ENCODE measurements around the gene JAGN1.
"Not testable (repeated sequence)": the region's sequence is repeated elsewhere in the genome, so short reads cannot be mapped to it uniquely, and the experiment has no call there.

Gene JAGN1

GRCh38 chr3:9867106-9867505 is 23.3 kb upstream of the JAGN1 start:
- no peak for DNase-seq (ENCODE audit: low spot score)

DNA sequence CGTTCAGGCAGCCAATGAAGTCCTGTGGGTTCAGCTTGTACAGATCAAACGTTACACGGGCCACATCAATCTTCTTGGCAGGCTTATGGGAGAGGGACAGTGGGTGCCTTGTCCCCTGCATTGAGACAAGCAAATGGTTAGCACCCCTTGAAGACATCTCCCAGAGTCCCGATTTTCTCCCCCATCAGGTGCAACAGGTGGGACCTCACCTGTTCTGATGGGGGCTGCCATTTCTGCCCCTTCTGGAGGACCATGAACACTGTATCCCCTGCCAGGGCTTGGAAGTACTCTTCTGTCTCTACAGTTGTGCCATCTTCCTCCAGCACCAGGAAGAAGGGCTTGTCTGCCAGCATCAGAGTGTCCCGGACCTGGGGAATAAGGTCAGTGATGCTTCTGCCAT is 20.5 kb upstream of the JAGN1 start:
- DNase-seq (ENCODE audit: low spot score), result no peak

DNA sequence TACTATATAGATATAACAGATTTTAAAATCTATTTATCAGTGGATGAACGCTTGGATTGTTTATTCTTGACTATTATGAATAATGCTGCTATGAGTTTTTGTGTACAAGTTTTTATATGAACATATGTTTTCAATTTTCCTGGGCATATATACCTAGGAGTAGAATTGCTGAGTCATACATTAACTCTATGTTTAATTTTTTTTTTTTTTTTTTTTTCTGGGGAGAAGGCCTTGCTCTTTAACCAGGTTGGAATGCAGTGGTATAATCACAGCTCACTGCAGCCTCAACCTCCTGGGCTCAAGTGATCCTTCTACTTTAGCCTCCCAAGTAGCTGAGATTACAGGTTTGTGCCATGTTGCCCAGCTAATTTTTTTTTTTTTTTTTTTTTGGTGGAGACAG is 19.4 kb upstream of the JAGN1 start:
- DNase-seq (ENCODE audit: low spot score), result no peak

DNA sequence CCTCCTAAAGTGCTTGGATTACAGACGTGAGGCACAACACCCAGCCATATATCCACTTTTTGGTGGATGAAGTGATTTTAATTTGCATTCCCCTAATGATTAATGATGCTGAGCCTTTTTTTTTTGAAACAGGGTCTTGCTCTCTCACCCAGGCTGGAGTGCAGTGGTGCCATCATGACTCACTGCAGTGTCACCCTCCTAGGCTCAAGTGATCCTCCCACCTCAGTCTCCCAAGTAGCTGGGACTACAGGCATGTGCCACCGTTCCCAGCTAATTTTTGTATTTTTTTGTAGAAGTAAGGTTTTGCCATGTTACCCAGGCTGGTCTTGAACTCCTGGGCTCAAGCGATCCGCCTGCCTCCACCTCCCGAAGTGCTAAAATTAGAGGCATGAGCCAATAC is 18.3 kb upstream of the JAGN1 start:
- not testable (repeated sequence) for DNase-seq (ENCODE audit: low spot score)

- no peak for DNase-seq (ENCODE audit: low spot score)
Measured at GRCh38 chr3:9875448-9875847, 15.0 kb upstream of the JAGN1 start.

- DNase-seq (ENCODE audit: low spot score), result not testable (repeated sequence)
Measured at GRCh38 chr3:9876255-9876654, 14.2 kb upstream of the JAGN1 start.

DNA sequence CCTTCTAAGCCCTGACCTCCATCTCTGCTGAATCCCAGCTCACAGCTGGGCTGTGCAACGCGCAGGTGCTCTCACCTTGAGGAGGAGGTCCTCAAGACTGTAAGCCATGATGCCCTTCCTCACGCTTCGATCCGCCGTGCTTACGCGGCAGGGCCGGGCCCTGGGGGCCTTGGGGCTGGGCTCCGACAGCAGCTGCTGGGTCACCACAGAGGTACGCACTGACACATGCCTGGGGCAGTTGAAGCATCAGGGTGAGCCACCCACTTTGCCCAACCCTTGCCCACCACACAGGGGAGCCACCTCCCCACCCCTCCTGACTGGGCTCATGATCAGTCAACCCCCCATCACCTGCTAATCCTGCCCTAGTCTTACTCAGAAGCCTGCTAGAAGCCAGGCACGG is 13.4 kb upstream of the JAGN1 start:
- no peak for DNase-seq (ENCODE audit: low spot score)

DNA sequence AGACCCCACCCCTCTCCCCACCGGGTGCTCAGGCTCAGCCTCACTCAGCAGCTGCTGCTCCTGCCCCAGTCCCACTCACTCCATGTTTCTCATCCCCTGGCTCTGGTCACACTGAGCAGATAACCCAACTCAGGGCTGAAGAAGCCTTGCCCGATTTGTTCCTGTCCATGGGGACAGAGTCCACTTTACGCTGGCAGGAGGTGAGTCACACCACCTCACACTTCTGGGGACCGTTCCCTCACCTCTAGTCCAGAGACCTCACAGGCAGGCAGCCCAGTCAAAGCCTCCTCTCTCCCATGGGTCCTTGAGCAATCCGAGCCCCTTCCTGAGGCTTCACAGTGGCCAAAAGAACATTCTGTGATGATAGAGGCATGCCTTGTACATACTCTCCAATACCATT is 11.7 kb upstream of the JAGN1 start:
- DNase-seq (ENCODE audit: low spot score), result no peak

- DNase-seq (ENCODE audit: low spot score), result no peak
Measured at GRCh38 chr3:9879830-9880549, 10.4 kb upstream of the JAGN1 start, which contains the start of gene CIDEC. Gene CIDEC, minus strand, starts transcription at chr3:9880253. Its CDS starts 1,767 bp downstream, at chr3:9878486.

DNA sequence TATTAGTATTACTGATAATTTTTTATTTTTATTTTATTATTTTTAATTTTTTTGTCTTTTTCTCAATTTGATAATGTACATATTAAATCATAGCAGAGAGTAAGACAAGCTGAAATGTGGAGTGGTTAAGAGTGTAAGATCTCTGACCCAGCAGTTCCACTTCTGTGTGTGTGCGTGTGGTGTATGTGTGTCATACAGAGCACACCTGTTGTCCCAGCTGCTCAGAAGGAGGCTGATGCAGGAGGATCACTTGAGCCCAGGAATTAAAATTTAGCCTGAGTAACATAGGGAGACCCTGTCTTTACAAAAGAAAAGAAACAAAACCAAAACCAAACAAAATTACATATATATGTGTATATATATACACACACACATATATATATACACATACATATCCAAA is 9.0 kb upstream of the JAGN1 start:
- no peak for DNase-seq (ENCODE audit: low spot score)

- no peak for DNase-seq (ENCODE audit: low spot score)
Measured at GRCh38 chr3:9883706-9884554, 6.5 kb upstream of the JAGN1 start.

DNA sequence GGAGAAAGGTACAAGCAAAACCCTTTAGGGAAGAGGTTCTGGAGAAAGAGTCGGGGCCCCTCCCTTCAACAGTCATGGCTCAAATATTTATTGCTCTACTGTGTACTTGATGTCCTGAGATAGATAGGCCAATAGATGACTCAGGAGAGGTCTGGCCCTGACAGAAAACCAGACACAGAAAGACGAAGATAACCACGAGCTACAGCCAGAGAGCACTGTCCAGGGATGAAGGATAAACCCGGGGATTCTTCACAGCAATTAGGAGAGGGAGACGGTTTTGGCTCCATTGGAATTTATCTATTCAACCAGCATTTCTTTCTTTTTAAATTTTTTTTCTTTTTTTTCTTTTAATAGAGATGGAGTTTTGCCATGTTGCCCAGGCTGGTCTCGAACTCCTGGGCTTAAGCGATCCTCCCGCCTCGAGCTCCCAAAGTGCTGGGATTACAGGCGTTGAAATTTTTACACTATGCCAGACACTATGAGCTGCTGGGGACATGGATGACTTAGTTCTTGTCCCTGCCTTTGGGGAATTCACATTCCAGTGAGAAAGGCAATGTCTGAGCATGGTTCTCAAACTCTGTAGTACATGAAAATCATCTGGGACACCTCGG is 5.8 kb upstream of the JAGN1 start:
- DNase-seq (ENCODE audit: low spot score), result no peak

DNA sequence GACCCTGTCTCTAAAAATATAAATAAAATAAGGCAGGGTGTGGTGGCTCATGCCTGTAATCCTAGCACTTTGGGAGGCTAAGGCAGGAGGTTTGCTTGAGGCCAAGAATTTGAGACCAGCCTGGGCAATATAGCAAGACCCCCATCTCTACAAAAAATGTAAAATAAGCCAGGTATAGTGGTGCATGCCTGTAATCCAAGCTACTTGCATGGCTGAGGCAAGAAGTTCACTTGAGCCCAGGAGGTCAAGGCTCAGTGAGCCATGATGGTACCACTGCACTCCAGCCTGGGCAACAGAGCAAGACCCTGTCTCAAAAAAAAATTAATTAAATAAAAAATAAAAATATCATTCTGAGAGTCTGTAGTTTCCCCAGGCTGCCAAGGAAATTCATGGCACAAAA is 4.1 kb upstream of the JAGN1 start:
- no peak for DNase-seq (ENCODE audit: low spot score)

- DNase-seq (ENCODE audit: low spot score), result no peak
Measured at GRCh38 chr3:9887480-9887879, 2.9 kb upstream of the JAGN1 start.

- DNase-seq (ENCODE audit: low spot score), result no peak
Measured at GRCh38 chr3:9888540-9888939, 1.9 kb upstream of the JAGN1 start.

DNA sequence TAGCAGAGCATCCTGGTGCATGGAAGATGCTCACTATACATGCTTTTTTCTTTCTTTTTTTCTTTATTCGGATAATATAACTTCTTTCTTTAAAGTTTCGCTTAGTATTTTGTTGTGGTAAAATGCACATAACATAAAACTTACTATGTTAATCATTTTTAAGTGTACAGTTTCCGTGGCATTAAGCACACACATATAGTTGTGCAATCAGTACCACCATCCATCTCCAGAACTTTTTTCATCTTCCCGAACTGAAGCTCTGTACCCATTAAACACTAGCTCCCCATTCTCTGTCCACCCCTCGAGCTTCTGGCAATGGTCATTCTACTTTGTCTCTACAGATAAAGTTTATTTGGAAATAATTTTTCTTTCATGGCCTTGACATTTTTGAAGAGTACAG is 1.0 kb upstream of the JAGN1 start:
- no peak for DNase-seq (ENCODE audit: low spot score)

GRCh38 chr3:9891072-9891622 is 737 bp downstream of the JAGN1 start:
- no peak for DNase-seq (ENCODE audit: low spot score)

- DNase-seq (ENCODE audit: low spot score), result no peak
Measured at GRCh38 chr3:9893739-9894138, 3.3 kb downstream of the JAGN1 start.

DNA sequence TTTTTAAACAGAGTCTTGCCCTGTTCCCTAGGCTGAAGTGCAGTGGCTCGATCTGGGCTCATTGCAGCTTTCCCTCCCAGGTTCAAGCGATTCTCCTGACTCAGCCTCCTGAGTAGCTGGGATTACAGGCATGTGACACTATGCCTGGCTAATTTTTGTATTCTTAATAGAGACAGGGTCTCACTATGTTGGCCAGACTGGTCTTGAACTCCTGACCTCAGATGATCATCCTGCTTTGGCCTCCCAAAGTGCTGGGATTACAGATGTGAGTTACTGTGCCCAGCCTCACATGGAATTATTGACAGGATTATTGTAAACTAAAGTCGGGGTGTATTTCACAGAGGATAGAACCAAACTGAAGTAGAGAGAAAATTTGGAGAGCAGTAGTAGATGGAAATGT is 5.3 kb downstream of the JAGN1 start:
- DNase-seq (ENCODE audit: low spot score), result not testable (repeated sequence)

DNA sequence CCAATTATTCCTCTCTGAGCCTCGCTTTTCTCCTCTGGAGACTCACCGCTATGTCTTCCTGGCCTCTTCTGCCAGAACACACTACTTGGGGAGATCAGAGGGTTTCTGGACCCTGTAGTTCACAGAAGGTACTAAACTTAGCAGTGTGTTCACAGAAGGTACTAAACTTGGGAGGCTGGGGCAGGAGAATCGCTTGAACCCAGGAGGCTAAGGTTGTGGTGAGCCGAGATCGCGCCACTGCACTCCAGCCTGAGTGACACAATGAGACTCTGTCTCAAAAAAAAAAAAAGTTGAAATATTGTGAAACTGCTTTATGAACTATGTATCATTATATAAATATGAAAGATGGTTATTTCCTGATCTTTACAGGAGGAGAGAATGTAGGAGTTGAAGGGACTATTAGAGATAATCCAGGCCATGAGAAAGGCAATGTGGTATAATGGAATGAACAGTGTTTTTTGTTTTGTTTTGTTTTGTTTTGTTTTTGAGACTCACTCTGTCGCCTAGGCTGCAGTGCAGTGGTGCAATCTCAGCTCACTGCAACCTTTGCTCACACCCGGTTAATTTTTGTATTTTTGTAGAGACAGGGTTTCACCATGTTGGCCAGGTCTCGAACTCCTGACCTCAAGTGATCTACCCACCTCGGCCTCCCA is 6.5 kb downstream of the JAGN1 start:
- DNase-seq (ENCODE audit: low spot score), result not testable (repeated sequence)

- DNase-seq (ENCODE audit: low spot score), result no peak
Measured at GRCh38 chr3:9897408-9898372, 7.3 kb downstream of the JAGN1 start.
